Liver (tissue), 3 donors: ENCODE results near the gene CCDC192.

Source experiments
- ATF3 ChIP-seq: IDR thresholded peaks from 2 replicates; pipeline ENCODE4 v1.6.1; 2016; ENCODE audit warnings: antibody characterized with exemption
- CTCF ChIP-seq: fragments of 150-350 bp; IDR thresholded peaks from 2 replicates; pipeline ENCODE4 v1.5.1; 2017; ENCODE audit warnings: improper control_type of control experiment, low read depth, low read length; ENCODE audit not compliant: missing input control
- JUND ChIP-seq, 2 donors: IDR thresholded peaks; 2 replicates each; pipeline ENCODE4 v1.6.1; 2016; ENCODE audit warnings: antibody characterized with exemption in 2 of 2
- YY1 ChIP-seq: IDR thresholded peaks from 2 replicates; pipeline ENCODE4 v1.6.1; 2016; ENCODE audit warnings: antibody characterized with exemption, mild to moderate bottlenecking
- TF ChIP-seq, protein P1 (sequence below): IDR thresholded peaks from 2 replicates; pipeline ENCODE4 v1.6.1; 2016; ENCODE audit warnings: antibody characterized with exemption, mild to moderate bottlenecking
- donor health status: healthy.
- donor health status: healthy.

GRCh38 chr5:127813633-127814587, 110.7 kb downstream of the CCDC192 start:
- TF ChIP-seq ATF3 (no peak), CTCF (no peak), YY1 (no peak), JUND (IDR thresholded peaks at IDR 0.05) (no peak)
- TF ChIP-seq, protein P1, sequence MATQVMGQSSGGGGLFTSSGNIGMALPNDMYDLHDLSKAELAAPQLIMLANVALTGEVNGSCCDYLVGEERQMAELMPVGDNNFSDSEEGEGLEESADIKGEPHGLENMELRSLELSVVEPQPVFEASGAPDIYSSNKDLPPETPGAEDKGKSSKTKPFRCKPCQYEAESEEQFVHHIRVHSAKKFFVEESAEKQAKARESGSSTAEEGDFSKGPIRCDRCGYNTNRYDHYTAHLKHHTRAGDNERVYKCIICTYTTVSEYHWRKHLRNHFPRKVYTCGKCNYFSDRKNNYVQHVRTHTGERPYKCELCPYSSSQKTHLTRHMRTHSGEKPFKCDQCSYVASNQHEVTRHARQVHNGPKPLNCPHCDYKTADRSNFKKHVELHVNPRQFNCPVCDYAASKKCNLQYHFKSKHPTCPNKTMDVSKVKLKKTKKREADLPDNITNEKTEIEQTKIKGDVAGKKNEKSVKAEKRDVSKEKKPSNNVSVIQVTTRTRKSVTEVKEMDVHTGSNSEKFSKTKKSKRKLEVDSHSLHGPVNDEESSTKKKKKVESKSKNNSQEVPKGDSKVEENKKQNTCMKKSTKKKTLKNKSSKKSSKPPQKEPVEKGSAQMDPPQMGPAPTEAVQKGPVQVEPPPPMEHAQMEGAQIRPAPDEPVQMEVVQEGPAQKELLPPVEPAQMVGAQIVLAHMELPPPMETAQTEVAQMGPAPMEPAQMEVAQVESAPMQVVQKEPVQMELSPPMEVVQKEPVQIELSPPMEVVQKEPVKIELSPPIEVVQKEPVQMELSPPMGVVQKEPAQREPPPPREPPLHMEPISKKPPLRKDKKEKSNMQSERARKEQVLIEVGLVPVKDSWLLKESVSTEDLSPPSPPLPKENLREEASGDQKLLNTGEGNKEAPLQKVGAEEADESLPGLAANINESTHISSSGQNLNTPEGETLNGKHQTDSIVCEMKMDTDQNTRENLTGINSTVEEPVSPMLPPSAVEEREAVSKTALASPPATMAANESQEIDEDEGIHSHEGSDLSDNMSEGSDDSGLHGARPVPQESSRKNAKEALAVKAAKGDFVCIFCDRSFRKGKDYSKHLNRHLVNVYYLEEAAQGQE = no peak
